ENCODE measurements around the gene TMEM143.

DNA sequence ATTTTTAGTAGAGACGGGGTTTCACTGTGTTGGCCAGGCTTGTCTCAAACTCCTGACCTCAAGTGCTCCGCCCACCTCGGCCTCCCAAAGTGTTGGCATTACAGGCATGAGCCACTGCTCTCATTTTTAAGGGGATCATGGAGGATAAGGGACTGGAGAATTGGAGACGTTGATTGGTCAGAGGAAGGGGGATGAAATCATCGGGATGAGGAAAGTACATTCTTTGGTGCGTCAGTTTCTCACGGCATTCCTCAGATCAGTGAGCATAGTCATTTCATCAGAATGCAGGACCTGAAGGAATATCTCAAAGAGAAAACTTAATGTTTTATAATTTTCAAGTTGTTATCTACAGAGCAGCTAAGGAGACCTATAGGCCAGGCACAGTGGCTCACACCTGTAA lies 79.8 kb downstream of the TMEM143 start:
- TF ChIP-seq EZH2phosphoT487 (IDR thresholded peaks at IDR 0.05; ENCODE audit: borderline replicate concordance): no peak
- TF ChIP-seq, protein P1, sequence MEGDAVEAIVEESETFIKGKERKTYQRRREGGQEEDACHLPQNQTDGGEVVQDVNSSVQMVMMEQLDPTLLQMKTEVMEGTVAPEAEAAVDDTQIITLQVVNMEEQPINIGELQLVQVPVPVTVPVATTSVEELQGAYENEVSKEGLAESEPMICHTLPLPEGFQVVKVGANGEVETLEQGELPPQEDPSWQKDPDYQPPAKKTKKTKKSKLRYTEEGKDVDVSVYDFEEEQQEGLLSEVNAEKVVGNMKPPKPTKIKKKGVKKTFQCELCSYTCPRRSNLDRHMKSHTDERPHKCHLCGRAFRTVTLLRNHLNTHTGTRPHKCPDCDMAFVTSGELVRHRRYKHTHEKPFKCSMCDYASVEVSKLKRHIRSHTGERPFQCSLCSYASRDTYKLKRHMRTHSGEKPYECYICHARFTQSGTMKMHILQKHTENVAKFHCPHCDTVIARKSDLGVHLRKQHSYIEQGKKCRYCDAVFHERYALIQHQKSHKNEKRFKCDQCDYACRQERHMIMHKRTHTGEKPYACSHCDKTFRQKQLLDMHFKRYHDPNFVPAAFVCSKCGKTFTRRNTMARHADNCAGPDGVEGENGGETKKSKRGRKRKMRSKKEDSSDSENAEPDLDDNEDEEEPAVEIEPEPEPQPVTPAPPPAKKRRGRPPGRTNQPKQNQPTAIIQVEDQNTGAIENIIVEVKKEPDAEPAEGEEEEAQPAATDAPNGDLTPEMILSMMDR (conservative IDR thresholded peaks at IDR 0.05; ENCODE audit: low read length): no peak

Data from Loucy (cell line).